GM23338 (cell line): ENCODE results near the gene DOLPP1.

Experiments used
- CTCF ChIP-seq, 2 experiments: fragments of 200-600 bp in 1 of 2; sonication (generic) in 1 of 2; conservative IDR thresholded peaks; 2 replicates each; pipeline versions ENCODE4 v1.5.1 to v1.6.1; 2016 to 2017; ENCODE audit warnings: antibody characterized with exemption in 2 of 2, low read depth in 2 of 2, mild to moderate bottlenecking in 2 of 2, moderate library complexity in 1 of 2
- EZH2phosphoT487 ChIP-seq: fragments of 200-600 bp; sonication (generic); IDR thresholded peaks from one replicate; pipeline ENCODE4 v1.8.1; 2018; ENCODE audit warnings: antibody characterized with exemption; ENCODE audit not compliant: unreplicated experiment

- TF ChIP-seq CTCF (conservative IDR thresholded peaks at IDR 0.05; ENCODE audit: low read depth in 2 of 2) (peak; percentile 96 to 98), EZH2phosphoT487 (no peak)
Observed at GRCh38 chr9:129139233-129139992, 58.5 kb downstream of the DOLPP1 start.
